Ovary (tissue), 3 donors: ENCODE measurements around the gene MS4A7.

Source experiments
- EP300 ChIP-seq: sonication (generic); formaldehyde crosslinking; IDR thresholded peaks from one replicate; pipeline ENCODE4 v1.6.1; 2017; ENCODE audit warnings: antibody characterized with exemption
- TF ChIP-seq, protein P1 (sequence below), 3 donors: fragments of 450-650 bp in 2 of 3; fragments of 200-600 bp in 1 of 3; IDR thresholded peaks; one replicate each; pipeline versions ENCODE4 v1.5.1 to v1.8.0; 2016 to 2022; ENCODE audit warnings: antibody characterized with exemption in 3 of 3, mild to moderate bottlenecking in 1 of 3
- donor health status: DM: no; HTN: no; CAD: no.

GRCh38 chr11:60396799-60397198 lies 18.5 kb downstream of the MS4A7 start:
- TF ChIP-seq, protein P1, sequence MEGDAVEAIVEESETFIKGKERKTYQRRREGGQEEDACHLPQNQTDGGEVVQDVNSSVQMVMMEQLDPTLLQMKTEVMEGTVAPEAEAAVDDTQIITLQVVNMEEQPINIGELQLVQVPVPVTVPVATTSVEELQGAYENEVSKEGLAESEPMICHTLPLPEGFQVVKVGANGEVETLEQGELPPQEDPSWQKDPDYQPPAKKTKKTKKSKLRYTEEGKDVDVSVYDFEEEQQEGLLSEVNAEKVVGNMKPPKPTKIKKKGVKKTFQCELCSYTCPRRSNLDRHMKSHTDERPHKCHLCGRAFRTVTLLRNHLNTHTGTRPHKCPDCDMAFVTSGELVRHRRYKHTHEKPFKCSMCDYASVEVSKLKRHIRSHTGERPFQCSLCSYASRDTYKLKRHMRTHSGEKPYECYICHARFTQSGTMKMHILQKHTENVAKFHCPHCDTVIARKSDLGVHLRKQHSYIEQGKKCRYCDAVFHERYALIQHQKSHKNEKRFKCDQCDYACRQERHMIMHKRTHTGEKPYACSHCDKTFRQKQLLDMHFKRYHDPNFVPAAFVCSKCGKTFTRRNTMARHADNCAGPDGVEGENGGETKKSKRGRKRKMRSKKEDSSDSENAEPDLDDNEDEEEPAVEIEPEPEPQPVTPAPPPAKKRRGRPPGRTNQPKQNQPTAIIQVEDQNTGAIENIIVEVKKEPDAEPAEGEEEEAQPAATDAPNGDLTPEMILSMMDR (IDR thresholded peaks at IDR 0.05) = no peak
- TF ChIP-seq EP300 = no peak
